Measurements from ENCODE around the gene ASIC4.

The ASIC4 gene

DNA sequence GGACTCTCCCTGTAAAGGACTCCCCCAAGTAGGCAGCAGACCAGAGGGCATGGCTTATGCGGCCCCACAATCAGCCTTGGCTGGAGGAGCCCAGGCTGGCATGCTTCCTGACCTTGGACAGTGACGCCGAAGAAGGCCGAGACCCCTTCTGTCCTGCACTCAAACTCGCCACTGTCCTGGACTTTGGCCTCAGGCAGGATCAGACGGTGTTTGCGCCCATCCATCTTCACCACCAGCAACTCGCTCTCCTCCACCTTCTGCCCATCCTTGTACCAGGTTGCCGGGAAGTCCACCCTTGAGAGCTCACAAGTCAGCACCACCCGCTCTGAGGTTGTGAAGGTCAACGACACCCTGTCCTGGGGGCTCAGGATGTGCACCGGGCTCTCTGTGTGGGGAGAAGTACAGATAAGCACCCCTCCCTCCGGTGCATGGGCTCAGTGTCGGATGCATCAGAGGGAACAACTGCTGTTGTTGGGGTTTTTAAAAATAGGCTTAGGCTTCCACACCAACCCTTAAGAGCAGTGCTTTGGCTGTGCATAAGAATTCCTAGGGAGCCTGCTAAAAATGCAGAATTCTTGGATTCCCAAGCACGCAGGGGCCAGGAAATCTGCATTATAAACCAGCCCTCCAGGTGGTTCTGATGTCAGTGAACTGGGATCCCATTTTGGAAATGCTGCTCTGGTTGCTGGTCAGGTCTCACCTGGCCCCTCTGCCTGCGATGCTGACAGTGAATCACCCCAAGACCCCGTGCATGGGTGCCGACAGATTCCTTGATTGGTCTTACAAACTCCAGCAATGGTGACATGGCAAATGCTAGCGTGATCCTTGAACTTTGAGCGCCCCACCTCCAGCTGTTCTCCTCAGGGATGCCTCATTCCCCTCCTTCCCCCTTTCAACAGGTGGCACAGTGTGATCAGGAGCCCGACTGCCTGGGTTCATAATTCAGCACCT lies 51.1 kb downstream of the ASIC4 start:
- no peak for DNase-seq (ENCODE audit: low read depth in 1 of 2, low spot score in 1 of 2)
- TF ChIP-seq, protein P1, sequence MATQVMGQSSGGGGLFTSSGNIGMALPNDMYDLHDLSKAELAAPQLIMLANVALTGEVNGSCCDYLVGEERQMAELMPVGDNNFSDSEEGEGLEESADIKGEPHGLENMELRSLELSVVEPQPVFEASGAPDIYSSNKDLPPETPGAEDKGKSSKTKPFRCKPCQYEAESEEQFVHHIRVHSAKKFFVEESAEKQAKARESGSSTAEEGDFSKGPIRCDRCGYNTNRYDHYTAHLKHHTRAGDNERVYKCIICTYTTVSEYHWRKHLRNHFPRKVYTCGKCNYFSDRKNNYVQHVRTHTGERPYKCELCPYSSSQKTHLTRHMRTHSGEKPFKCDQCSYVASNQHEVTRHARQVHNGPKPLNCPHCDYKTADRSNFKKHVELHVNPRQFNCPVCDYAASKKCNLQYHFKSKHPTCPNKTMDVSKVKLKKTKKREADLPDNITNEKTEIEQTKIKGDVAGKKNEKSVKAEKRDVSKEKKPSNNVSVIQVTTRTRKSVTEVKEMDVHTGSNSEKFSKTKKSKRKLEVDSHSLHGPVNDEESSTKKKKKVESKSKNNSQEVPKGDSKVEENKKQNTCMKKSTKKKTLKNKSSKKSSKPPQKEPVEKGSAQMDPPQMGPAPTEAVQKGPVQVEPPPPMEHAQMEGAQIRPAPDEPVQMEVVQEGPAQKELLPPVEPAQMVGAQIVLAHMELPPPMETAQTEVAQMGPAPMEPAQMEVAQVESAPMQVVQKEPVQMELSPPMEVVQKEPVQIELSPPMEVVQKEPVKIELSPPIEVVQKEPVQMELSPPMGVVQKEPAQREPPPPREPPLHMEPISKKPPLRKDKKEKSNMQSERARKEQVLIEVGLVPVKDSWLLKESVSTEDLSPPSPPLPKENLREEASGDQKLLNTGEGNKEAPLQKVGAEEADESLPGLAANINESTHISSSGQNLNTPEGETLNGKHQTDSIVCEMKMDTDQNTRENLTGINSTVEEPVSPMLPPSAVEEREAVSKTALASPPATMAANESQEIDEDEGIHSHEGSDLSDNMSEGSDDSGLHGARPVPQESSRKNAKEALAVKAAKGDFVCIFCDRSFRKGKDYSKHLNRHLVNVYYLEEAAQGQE (IDR thresholded peaks at IDR 0.05; ENCODE audit: insufficient replicate concordance, low read depth), result no peak
- TF ChIP-seq, protein P2, sequence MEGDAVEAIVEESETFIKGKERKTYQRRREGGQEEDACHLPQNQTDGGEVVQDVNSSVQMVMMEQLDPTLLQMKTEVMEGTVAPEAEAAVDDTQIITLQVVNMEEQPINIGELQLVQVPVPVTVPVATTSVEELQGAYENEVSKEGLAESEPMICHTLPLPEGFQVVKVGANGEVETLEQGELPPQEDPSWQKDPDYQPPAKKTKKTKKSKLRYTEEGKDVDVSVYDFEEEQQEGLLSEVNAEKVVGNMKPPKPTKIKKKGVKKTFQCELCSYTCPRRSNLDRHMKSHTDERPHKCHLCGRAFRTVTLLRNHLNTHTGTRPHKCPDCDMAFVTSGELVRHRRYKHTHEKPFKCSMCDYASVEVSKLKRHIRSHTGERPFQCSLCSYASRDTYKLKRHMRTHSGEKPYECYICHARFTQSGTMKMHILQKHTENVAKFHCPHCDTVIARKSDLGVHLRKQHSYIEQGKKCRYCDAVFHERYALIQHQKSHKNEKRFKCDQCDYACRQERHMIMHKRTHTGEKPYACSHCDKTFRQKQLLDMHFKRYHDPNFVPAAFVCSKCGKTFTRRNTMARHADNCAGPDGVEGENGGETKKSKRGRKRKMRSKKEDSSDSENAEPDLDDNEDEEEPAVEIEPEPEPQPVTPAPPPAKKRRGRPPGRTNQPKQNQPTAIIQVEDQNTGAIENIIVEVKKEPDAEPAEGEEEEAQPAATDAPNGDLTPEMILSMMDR (IDR thresholded peaks at IDR 0.05; ENCODE audit: insufficient read depth, low read length), result no peak
- TF ChIP-seq GABPA (IDR thresholded peaks at IDR 0.05; ENCODE audit: low read depth), result no peak
- TF ChIP-seq SPI1 (IDR thresholded peaks at IDR 0.05; ENCODE audit: borderline replicate concordance, low read depth), result no peak
- H3K27me3 ChIP-seq (ENCODE audit: insufficient read depth, poor library complexity, severe bottlenecking), result peaks cover 9% of the 10 kb centered on the region
- H3K4me3 ChIP-seq (replicated peaks; ENCODE audit: insufficient read depth, low read length), result no peak overlapping the region
- H3K27ac ChIP-seq (replicated peaks), result no peak overlapping the region

DNA sequence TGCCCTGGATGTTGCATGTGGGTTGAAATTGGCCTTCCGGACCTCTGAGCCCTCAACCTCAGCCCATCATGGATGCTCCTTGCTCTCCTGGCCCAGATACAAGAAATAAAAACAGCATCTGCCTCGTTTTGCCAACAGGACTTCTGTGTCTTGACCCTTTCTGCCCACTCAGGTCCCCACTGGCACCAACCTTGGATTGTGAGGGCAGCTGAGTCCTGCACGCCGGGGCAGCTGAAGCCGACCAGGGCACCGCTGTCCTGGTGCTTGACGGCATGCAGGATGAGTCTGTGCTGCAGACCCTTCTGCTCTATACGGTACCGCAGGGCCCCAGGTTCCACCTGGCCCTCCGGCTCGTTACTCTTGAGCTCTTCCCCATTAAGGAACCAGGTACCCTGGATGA lies 52.4 kb downstream of the ASIC4 start:
- Histone ChIP-seq H3K27me3 (ENCODE audit: insufficient read depth, poor library complexity, severe bottlenecking) (peaks cover 9% of the 10 kb centered on the region), H3K27ac (replicated peaks) (no peak overlapping the region), H3K4me3 (replicated peaks; ENCODE audit: insufficient read depth, low read length) (no peak overlapping the region)
- DNase-seq (ENCODE audit: low read depth in 1 of 2, low spot score in 1 of 2), result no peak
- TF ChIP-seq, protein P1 (IDR thresholded peaks at IDR 0.05; ENCODE audit: insufficient replicate concordance, low read depth), result no peak
- TF ChIP-seq, protein P2 (IDR thresholded peaks at IDR 0.05; ENCODE audit: insufficient read depth, low read length), result no peak
- no peak for TF ChIP-seq POLR2AphosphoS5 (IDR thresholded peaks at IDR 0.05; ENCODE audit: low read depth)
- TF ChIP-seq SPI1 (IDR thresholded peaks at IDR 0.05; ENCODE audit: borderline replicate concordance, low read depth), result no peak
- no peak for TF ChIP-seq GABPA (IDR thresholded peaks at IDR 0.05; ENCODE audit: low read depth)

DNA sequence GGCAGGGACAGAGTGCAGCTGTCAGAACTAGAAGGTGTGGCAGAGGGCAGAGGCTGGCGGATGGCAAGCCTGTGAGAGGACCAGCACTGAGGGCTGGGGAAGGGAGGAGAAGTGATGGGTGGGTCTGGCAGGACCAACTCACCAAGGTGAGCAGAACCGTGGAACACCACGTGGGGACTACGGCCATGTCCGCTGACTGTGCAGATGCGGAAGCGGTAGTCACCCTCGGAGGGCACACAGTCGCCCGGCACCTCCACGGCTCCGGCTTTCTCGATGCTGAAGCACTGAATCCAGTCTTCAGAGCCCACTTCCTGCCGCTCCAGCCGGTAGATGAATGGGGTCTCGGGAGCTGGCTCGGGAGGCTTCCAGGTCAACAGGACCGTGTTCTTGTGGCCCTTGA lies 52.8 kb downstream of the ASIC4 start:
- H3K27ac ChIP-seq (replicated peaks), result no peak overlapping the region
- TF ChIP-seq SPI1 (IDR thresholded peaks at IDR 0.05; ENCODE audit: borderline replicate concordance, low read depth), result no peak
- TF ChIP-seq POLR2AphosphoS5 (IDR thresholded peaks at IDR 0.05; ENCODE audit: low read depth), result no peak
- TF ChIP-seq, protein P2 (IDR thresholded peaks at IDR 0.05; ENCODE audit: insufficient read depth, low read length), result no peak
- TF ChIP-seq, protein P1 (IDR thresholded peaks at IDR 0.05; ENCODE audit: insufficient replicate concordance, low read depth), result no peak
- no peak for TF ChIP-seq GABPA (IDR thresholded peaks at IDR 0.05; ENCODE audit: low read depth)
- H3K4me3 ChIP-seq (replicated peaks; ENCODE audit: insufficient read depth, low read length), result no peak overlapping the region
- peaks cover 9% of the 10 kb centered on the region for H3K27me3 ChIP-seq (ENCODE audit: insufficient read depth, poor library complexity, severe bottlenecking)
- DNase-seq (ENCODE audit: low read depth in 1 of 2, low spot score in 1 of 2), result no peak

Measured in HL-60 (cell line).